DOHH2 (cell line): ENCODE results near the gene RAD51.

Experiments
- CTCF ChIP-seq: fragments of 200-600 bp; sonication (generic); IDR thresholded peaks from one replicate; pipeline ENCODE4 v1.5.1; 2014; ENCODE audit warnings: antibody characterized with exemption, mild to moderate bottlenecking, low read depth, low read length; ENCODE audit not compliant: poor library complexity, severe bottlenecking
- EZH2phosphoT487 ChIP-seq: fragments of 200-600 bp; sonication (generic); IDR thresholded peaks from 2 replicates; pipeline ENCODE4 v1.6.1; 2017; ENCODE audit warnings: borderline replicate concordance, mild to moderate bottlenecking, antibody characterized with exemption, low read length, moderate library complexity, mixed read lengths

- TF ChIP-seq CTCF = no peak
- no peak for TF ChIP-seq EZH2phosphoT487
These were observed 74.5 kb downstream of the RAD51 start, which contains the start of gene C15orf62 for GRCh38 chr15:40769274-40770146.
